IMR-90 (cell line): Measurements from ENCODE around the gene MACROD1. TPM values are rescaled to one million over a fixed set of nuclear protein-coding genes. Genes with fewer than 3 reads are reported as not detected.

Source experiments
- ATAC-seq: fragments of 200-7000 bp; cut with Tn5 transposase; 2 replicates; pipeline ENCODE4 v1.9.1; 2020; ENCODE audit warnings: low read depth, mild to moderate bottlenecking, moderate library complexity
- BruUV-seq: library from RNA; stranded (reverse); fragments of 400-500 nt; replicated peaks from 2 replicates; lab custom pipeline; 2021; lab: Mats Ljungman, UMichigan
- CTCF ChIA-PET: fragments of 300-600 bp; formaldehyde crosslinking; extraction: SDS; loops from one replicate; lab custom pipeline; 2021; ENCODE audit warnings: antibody characterized with exemption; lab: Yijun Ruan, JAX
- POLR2A ChIA-PET: fragments of 300-600 bp; sonication (Branson Sonifier 250); formaldehyde crosslinking; loops from one replicate; lab custom pipeline; 2022; ENCODE audit warnings: antibody characterized with exemption; ENCODE audit not compliant: unreplicated experiment; lab: Charles Lee
- DNase-seq: peaks from one replicate; pipeline ENCODE4 v3.0.0; 2013
- H2AFZ ChIP-seq: replicated peaks from 2 replicates; pipeline ENCODE3; 2013; ENCODE audit warnings: low read length, mild to moderate bottlenecking; ENCODE audit not compliant: poor library complexity
- H2AK5ac ChIP-seq: 2 replicates; pipeline ENCODE4 v1.6.1; 2013; ENCODE audit warnings: low read depth, low read length, inconsistent platforms
- H2AK9ac ChIP-seq: replicated peaks from 2 replicates; pipeline ENCODE3; 2013; ENCODE audit warnings: mild to moderate bottlenecking, low read depth, low read length, moderate library complexity; ENCODE audit not compliant: poor library complexity
- H2BK120ac ChIP-seq: 2 replicates; pipeline ENCODE4 v1.6.1; 2013; ENCODE audit warnings: low read depth, low read length, inconsistent platforms
- H2BK15ac ChIP-seq: 3 replicates; pipeline ENCODE4 v1.6.1; 2013; ENCODE audit warnings: low read depth, low read length, inconsistent platforms
- H2BK20ac ChIP-seq: 2 replicates; pipeline ENCODE4 v1.6.1; 2013; ENCODE audit warnings: low read depth, mild to moderate bottlenecking, inconsistent platforms, low read length, moderate library complexity
- H2BK5ac ChIP-seq: 2 replicates; pipeline ENCODE4 v1.6.1; 2013; ENCODE audit warnings: mild to moderate bottlenecking, low read depth, low read length, inconsistent platforms; ENCODE audit not compliant: poor library complexity, severe bottlenecking
- H3K14ac ChIP-seq: replicated peaks from 2 replicates; pipeline ENCODE4 v1.6.1; 2013; ENCODE audit warnings: low read depth, low read length, inconsistent platforms
- H3K18ac ChIP-seq: 2 replicates; pipeline ENCODE4 v1.6.1; 2013; ENCODE audit warnings: low read depth, low read length, control low read depth
- H3K23ac ChIP-seq: 2 replicates; pipeline ENCODE4 v1.6.1; 2013; ENCODE audit warnings: low read depth, low read length, inconsistent platforms
- H3K27ac ChIP-seq: 2 replicates; pipeline ENCODE4 v1.5.1; 2013; ENCODE audit warnings: mild to moderate bottlenecking, control low read depth, low read length; ENCODE audit not compliant: insufficient read depth
- H3K27me3 ChIP-seq: 2 replicates; pipeline ENCODE4 v1.6.1; 2013; ENCODE audit warnings: low read length; ENCODE audit not compliant: control insufficient read depth, insufficient read depth
- H3K36me3 ChIP-seq: 2 replicates; pipeline ENCODE4 v1.6.1; 2013; ENCODE audit warnings: low read length, mixed read lengths; ENCODE audit not compliant: control insufficient read depth, insufficient read depth
- H3K4ac ChIP-seq: 2 replicates; pipeline ENCODE4 v1.6.1; 2013; ENCODE audit warnings: low read depth, low read length, inconsistent platforms
- H3K4me1 ChIP-seq: 2 replicates; pipeline ENCODE4 v1.6.1; 2013; ENCODE audit warnings: low read length, mixed read lengths; ENCODE audit not compliant: control insufficient read depth, insufficient read depth
- H3K4me2 ChIP-seq: 2 replicates; pipeline ENCODE4 v1.6.1; 2013; ENCODE audit warnings: low read depth, mild to moderate bottlenecking, control low read depth, low read length, moderate library complexity
- H3K4me3 ChIP-seq: 2 replicates; pipeline ENCODE4 v1.5.1; 2013; ENCODE audit warnings: low read depth, mild to moderate bottlenecking, control low read depth, low read length, moderate library complexity; ENCODE audit not compliant: insufficient read depth
- H3K56ac ChIP-seq: 2 replicates; pipeline ENCODE4 v1.6.1; 2013; ENCODE audit warnings: low read length, inconsistent platforms; ENCODE audit not compliant: insufficient read depth; ENCODE audit errors: extremely low read depth
- H3K79me1 ChIP-seq, 2 experiments: 2 replicates each; pipeline ENCODE4 v1.6.1; 2013; ENCODE audit warnings: low read length in 2 of 2, inconsistent platforms in 1 of 2, low read depth in 1 of 2
- H3K9ac ChIP-seq: 2 replicates; pipeline ENCODE4 v1.6.1; 2013; ENCODE audit warnings: low read depth, low read length, control low read depth
- H3K9me1 ChIP-seq: 2 replicates; pipeline ENCODE4 v1.6.1; 2013; ENCODE audit warnings: low read length, inconsistent platforms; ENCODE audit not compliant: insufficient read depth
- H3K9me3 ChIP-seq: 2 replicates; pipeline ENCODE4 v1.6.1; 2013; ENCODE audit warnings: low read length; ENCODE audit not compliant: control insufficient read depth, insufficient read depth
- H4K20me1 ChIP-seq: 2 replicates; pipeline ENCODE4 v1.6.1; 2013; ENCODE audit warnings: low read length, inconsistent platforms; ENCODE audit not compliant: insufficient read depth
- H4K5ac ChIP-seq: 2 replicates; pipeline ENCODE4 v1.6.1; 2013; ENCODE audit warnings: mild to moderate bottlenecking, low read depth, low read length, control low read depth
- H4K8ac ChIP-seq, 2 experiments: 2 replicates each; pipeline ENCODE4 v1.6.1; 2013; ENCODE audit warnings: low read depth in 2 of 2, low read length in 2 of 2, control low read depth in 1 of 2, inconsistent platforms in 1 of 2
- H4K91ac ChIP-seq: 2 replicates; pipeline ENCODE4 v1.6.1; 2013; ENCODE audit warnings: low read depth, low read length, inconsistent platforms; ENCODE audit not compliant: insufficient read depth
- BHLHE40 ChIP-seq: fragments of 150-350 bp; IDR thresholded peaks from 2 replicates; pipeline ENCODE4 v1.6.1; 2016; ENCODE audit warnings: mild to moderate bottlenecking, low read depth, low read length
- CEBPB ChIP-seq: IDR thresholded peaks from 2 replicates; pipeline ENCODE4 v1.6.1; 2012; ENCODE audit warnings: low read depth, low read length, improper control_type of control experiment
- CTCF ChIP-seq: conservative IDR thresholded peaks from 2 replicates; pipeline ENCODE4 v1.5.1; 2012; ENCODE audit warnings: mild to moderate bottlenecking, low read depth, low read length, improper control_type of control experiment
- FOS ChIP-seq: fragments of 150-350 bp; IDR thresholded peaks from 2 replicates; pipeline ENCODE4 v1.6.1; 2016; ENCODE audit warnings: low read depth, low read length
- MAFK ChIP-seq: IDR thresholded peaks from 2 replicates; pipeline ENCODE4 v1.6.1; 2012; ENCODE audit warnings: low read depth, low read length, improper control_type of control experiment
- MXI1 ChIP-seq: IDR thresholded peaks from 2 replicates; pipeline ENCODE4 v1.6.1; 2012; ENCODE audit warnings: low read depth, mild to moderate bottlenecking, low read length, moderate library complexity, borderline replicate concordance
- NFE2L2 ChIP-seq: fragments of 150-350 bp; IDR thresholded peaks from 2 replicates; pipeline ENCODE4 v1.6.1; 2016; ENCODE audit warnings: low read depth, mild to moderate bottlenecking, low read length
- POLR2A ChIP-seq: IDR thresholded peaks from 2 replicates; pipeline ENCODE4 v1.6.1; 2012; ENCODE audit warnings: mild to moderate bottlenecking, low read depth, low read length
- RAD21 ChIP-seq: IDR thresholded peaks from 2 replicates; pipeline ENCODE4 v1.6.1; 2012; ENCODE audit warnings: low read length, improper control_type of control experiment
- RCOR1 ChIP-seq: IDR thresholded peaks from 2 replicates; pipeline ENCODE4 v1.6.1; 2012; ENCODE audit warnings: mild to moderate bottlenecking, low read length, improper control_type of control experiment; ENCODE audit not compliant: insufficient replicate concordance
- SMC3 ChIP-seq: fragments of 150-350 bp; IDR thresholded peaks from 2 replicates; pipeline ENCODE4 v1.6.1; 2016; ENCODE audit warnings: low read depth, mild to moderate bottlenecking, antibody characterized with exemption, low read length, moderate library complexity
- USF2 ChIP-seq: fragments of 150-350 bp; IDR thresholded peaks from 2 replicates; pipeline ENCODE4 v1.6.1; 2017; ENCODE audit warnings: mild to moderate bottlenecking, antibody characterized with exemption, low read length, low read depth
- WGBS, 2 experiments: methylation state at CpG; one replicate each; pipeline versions ENCODE4 v1.1.5 to v1.1.7; 2013; ENCODE audit warnings: missing lambda C conversion rate in 2 of 2; ENCODE audit not compliant: insufficient read length in 1 of 2; ENCODE audit errors: extremely low coverage in 2 of 2; 5-methylcytosine and 5-hydroxymethylcytosine counted together
- dilution Hi-C: fragments of 300-500 bp; cut with HindIII; formaldehyde crosslinking; loops from one replicate; pipeline ENCODE4 v1.14.3; 2018; ENCODE audit warnings: low sequenced_read_pairs; ENCODE audit not compliant: unreplicated experiment
- in situ Hi-C: fragments of 300-500 bp; cut with MboI; formaldehyde crosslinking; loops from 3 replicates; pipeline ENCODE4 v1.14.3; 2019; ENCODE audit warnings: low sequenced_read_pairs, inconsistent platforms, mixed read lengths
- intact Hi-C: fragments of 100-400 bp; cut with micrococcal nuclease; formaldehyde crosslinking; loops from 2 replicates; pipeline ENCODE4 v1.10.0; 2022
- polyA plus RNA-seq, 3 experiments: library from polyadenylated mRNA; depleted of rRNA; stranded (reverse); fragments of >200 nt; gene quantifications; 2 replicates each; pipeline ENCODE4 v1.2.3, GENCODE V29; 2012; ENCODE audit warnings: low replicate concordance in 1 of 3
- total RNA-seq: library from RNA; depleted of rRNA; stranded (reverse); fragments of >200 nt; gene quantifications from 2 replicates; pipeline ENCODE4 v1.2.3, GENCODE V29; 2012

Gene MACROD1
- total and polyA plus RNA-seq, 2 of the 4 experiments (the other 2 are of a cell fraction): 2.5 to 9.3 TPM

- no peak overlapping the region for H2AK9ac ChIP-seq
- H4K20me1 ChIP-seq: 0 out of 2 replicates have a peak, but pooled peaks cover 8% of the 10 kb centered on the region
- no peak overlapping the region for H3K14ac ChIP-seq
- intact Hi-C loops (no loop called here), dilution Hi-C loops (no loop called here), in situ Hi-C loops (no loop called here)
- H4K5ac ChIP-seq: no peak overlapping the region
- H3K79me1 ChIP-seq: no peaks in the 10 kb centered on the region
- H2AK5ac ChIP-seq: no peak overlapping the region
- H2BK5ac ChIP-seq: no peak overlapping the region
- H2BK20ac ChIP-seq: no peak overlapping the region
- BruUV-seq: no TSS peak
- no peak overlapping the region for H3K18ac ChIP-seq
- no peak overlapping the region for H2BK15ac ChIP-seq
- H3K4ac ChIP-seq: no peak overlapping the region
- no peak overlapping the region for H2BK120ac ChIP-seq
- no peak overlapping the region for H2AFZ ChIP-seq
- H4K8ac ChIP-seq: no peak overlapping the region
- ChIA-PET CTCF (no interaction called here), POLR2A (interaction anchor here (0.7 kb wide), 1 partner anchor 111 kb away, joined by 9 read pairs; no protein-coding TSS in a partner anchor)
- H3K27ac ChIP-seq: no peak overlapping the region
- TF ChIP-seq CTCF: no peak
- no peak for TF ChIP-seq MXI1
- no peak for TF ChIP-seq FOS
- TF ChIP-seq NFE2L2: no peak
- no peak for TF ChIP-seq CEBPB
- no peak for TF ChIP-seq BHLHE40
- TF ChIP-seq USF2: no peak
- TF ChIP-seq RAD21: no peak
- TF ChIP-seq SMC3: no peak
- TF ChIP-seq MAFK: no peak
- TF ChIP-seq RCOR1: no peak
- no peak for TF ChIP-seq POLR2A
- H3K4me2 ChIP-seq: no peak overlapping the region
- no peak overlapping the region for H3K23ac ChIP-seq
- H3K9me1 ChIP-seq: no peaks in the 10 kb centered on the region
- H3K27me3 ChIP-seq: peaks cover 11% of the 10 kb centered on the region
- H3K9ac ChIP-seq: no peak overlapping the region
- DNase-seq (no peak), ATAC-seq (no peak)
- no peak overlapping the region for H3K56ac ChIP-seq
- H4K91ac ChIP-seq: no peak overlapping the region
- H3K9me3 ChIP-seq: no peaks in the 10 kb centered on the region
- no peaks in the 10 kb centered on the region for H3K36me3 ChIP-seq
- no peaks in the 10 kb centered on the region for H3K4me1 ChIP-seq
- 64% methylated on average over 7 of the region's 14 CpGs; no CpG with 5 or more reads in 1 of the 2 experiments for WGBS, 2 experiments
- no peak overlapping the region for H3K4me3 ChIP-seq
Observed at GRCh38 chr11:64022125-64022784, 143.7 kb downstream of the MACROD1 start.
